GM12891 (cell line): ENCODE measurements around the gene USP1.

Source experiments
- POLR2A ChIP-seq: IDR thresholded peaks from 2 replicates; pipeline ENCODE4 v1.6.1; 2011; ENCODE audit warnings: low read depth, low read length, control low read depth
- TAF1 ChIP-seq: IDR thresholded peaks from 2 replicates; pipeline ENCODE4 v1.6.1; 2011; ENCODE audit warnings: low read depth, low read length, control low read depth

GRCh38 chr1:62457955-62458354 is 21.1 kb downstream of the USP1 start:
- TF ChIP-seq POLR2A (no peak), TAF1 (no peak)
